RCC 7860 (cell line): ENCODE data around the gene WDR47.

Source experiments
- DNase-seq: peaks from one replicate; pipeline ENCODE4 v3.0.0-alpha.2; 2015; ENCODE audit warnings: low spot score
- FAIRE-seq: peaks from 2 replicates; lab custom pipeline; 2012; peaks lifted over from hg19 to GRCh38; lab: Jason Lieb, UNC

Gene WDR47

DNA sequence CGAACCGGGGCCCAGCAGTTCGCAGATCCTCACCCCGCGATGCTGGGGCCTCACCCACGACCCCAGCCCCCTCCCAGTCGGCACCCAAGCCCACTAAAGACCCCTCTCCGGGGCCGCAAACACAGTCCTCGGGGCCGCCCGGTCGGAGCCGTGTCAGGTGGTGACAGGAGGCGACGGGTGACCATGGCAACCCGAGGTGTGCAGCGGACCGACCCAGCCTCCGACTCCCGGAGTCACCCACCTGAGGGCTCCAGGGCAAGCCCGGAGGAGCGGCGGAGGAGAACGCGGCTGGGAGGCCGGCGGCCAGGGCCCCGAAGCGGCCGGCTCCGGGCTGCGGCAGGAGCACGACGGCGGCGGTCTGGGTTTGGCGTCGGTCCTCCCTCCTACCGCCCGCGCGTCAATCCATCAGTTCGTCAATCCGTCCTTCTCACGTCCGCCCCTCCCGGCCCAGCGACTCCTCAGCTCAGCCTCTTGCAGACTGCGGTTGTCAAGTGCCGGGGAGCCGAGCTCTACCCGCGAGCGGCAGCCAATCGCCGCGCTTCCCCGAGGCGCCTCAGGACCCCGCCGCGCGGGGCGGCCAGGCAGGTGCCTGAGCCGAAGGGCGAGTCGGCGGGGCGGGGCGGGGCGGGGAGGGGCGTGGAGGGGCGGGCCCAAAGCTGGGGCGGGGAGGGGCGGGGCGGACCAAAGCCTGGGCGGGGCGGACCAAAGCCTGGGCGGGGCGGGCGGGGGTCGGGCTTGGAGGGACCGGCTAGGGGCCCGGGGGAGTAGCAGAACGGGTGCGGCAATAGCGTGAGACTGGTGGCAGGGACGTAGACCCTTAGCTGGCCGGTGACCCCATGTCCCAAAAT is at the start of gene WDR47:
TSS of gene WDR47 (minus strand) at position 482 of the 848 bp plus-strand sequence. CDS start 18,590 bp downstream, outside the sequence.
- peak; percentile 89 for DNase-seq
- FAIRE-seq: no peak

DNA sequence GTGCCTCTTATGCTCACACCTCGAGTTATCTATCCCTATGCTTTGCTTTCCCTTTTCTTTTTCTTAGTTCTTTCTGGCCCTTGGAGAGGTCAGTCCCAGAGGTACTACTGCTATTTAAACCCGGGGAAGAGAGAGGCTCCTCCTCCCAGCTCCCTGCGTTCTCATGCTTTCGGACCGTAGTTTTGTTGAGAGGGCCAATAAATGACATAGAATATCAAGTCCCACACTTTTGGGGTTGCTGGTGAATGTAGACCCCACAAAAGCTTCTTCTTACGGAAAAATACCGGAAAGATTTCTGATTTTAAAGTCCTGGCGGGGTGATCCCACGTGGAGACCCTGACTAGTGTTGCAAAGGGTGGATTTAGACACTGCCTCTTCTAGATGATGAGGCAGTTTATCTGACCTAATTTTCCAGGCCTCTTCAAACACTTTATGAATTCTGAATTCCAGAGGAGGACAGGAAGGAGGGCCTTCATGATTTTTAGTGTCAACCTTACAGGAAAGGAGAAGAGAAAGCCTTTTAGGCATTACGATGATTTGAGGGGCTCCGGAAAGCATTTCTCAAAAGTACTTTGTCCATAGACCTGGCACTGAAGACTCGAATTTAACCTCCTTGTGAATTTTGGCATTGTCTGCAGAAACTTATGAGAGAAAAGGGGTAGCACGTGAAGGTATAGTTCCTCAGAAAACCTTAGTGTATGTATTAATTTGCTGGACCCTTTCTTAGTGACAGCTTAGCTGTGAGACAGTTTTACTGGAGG is 49.4 kb upstream of the WDR47 start:
- FAIRE-seq (no peak), DNase-seq (peak; percentile 41)

DNA sequence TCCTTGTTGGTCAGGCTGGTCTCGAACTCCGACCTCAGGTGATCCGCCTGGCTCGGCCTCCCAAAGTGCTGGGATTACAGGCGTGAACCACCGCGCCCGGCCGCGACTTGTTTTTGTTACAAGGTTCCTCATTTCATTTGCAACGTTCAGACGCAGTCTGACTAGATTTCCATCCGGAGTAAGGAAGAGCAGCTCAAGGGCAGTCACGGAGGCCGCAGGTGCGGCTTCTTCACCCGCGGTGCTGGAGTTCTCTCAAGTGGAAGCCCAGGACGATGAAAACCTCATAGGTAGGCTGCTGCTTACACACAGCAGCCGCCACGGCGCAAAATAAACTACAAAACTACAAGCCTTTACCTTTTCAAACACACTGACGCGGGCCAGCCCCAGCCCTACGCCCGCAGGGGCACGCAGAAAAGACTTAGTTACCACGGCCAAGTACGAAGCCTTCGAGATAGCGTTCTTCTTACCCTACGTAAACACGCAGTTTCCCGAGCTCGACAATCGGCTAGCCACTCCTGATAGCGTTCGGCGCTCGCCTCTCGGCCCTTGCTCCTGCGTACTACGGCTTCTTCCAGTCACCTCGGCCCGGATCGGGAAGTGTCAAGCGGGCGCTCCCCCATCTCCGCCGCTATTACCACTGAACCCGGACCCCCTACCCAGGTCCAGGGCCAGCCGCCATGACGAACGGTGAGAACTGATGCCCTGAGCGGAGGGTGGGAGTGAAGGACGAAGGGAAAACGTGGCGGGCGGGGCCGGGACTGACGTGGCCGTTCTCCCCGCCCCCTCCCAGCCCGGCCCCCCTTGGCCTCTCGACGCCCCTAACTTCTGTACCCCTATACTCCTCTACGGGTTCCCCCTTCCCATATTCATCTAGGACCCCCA is 48.5 kb upstream of the WDR47 start, which contains the start of gene TMEM167B:
TSS of gene TMEM167B (plus strand) at position 569 of the 882 bp plus-strand sequence. CDS start at position 678, 109 bp downstream.
- DNase-seq: peak; percentile 77
- no peak for FAIRE-seq

DNA sequence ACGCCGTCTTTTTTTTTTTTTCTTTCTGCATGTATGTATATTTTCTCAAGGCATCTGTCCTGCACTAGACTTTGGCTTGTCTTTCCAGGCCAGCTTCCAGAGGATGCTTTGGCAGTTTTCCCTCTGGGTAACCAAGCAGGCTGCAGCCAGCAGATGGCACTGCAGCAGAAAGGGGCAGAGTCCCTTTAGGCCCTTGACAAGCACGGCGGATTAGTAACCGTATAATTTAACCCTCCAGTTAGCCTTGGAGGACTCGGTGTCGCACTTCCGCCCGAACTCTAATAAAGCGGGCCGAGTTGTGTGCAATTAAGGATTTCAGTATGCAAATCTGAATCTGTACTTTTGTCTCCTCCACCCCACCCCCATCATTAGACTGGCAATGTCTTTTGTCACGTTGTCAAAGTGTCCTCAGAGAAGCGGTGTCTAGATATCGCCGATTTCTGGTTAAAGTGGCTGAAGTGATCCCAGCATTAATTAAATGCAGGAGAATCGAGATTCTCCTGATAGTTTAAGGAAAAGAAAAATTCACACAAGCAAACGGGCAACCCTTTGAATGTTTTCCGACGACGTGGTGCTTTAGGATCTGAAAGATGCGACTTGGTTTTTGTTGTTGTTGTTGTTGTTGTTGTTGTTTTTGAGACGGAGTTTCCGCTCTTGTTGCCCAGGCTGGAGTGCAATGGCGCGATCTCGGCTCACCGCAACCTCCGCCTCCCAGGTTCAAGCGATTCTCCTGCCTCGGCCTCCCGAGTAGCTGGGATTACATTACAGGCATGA is 47.5 kb upstream of the WDR47 start:
- peak; percentile 17 for DNase-seq
- FAIRE-seq: no peak

DNA sequence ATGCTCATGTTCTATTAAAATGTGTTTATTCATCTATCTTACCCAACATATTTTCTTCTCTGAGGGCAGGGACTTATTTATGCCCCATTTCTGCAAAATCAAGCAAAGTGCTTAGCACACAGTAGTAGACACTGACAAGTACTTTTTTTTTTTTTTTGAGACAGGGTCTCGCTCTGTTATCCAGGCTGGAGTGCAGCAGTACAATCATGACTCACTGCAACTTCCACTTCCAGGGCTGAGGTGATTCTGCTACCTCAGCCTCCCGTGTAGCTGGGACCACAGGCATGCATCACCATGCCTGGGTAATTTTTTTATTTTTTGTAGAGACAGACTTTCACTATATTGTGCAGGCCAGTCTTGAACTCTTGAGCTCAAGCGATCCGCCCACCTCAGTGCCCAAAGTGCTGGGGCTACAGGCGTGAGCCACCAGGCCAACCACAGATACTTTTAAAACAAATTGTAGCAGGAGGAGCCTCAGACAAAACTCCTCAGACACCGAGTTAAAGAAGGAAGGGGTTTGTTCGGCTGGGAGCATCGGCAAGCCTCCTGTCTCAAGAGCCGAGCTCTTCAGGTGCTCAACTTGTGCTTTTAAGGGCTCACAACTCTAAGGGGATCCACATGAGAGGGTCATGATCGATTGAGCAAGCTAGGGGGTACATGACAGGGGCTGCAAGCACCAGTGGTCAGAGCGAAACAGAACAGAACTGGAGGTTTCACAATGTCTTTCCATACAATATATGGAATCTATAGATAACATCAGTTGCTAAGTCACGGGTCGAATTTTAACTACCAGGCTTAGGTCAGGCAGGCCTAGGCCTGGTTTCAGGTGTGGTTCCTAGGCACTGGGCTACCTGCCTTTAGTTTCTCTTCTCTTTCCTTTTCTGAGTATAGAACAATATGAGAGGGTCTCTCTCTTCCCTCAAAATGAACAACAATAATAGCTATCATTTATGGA is 42.9 kb upstream of the WDR47 start:
- DNase-seq: peak; percentile 70
- FAIRE-seq: peak; percentile 71

DNA sequence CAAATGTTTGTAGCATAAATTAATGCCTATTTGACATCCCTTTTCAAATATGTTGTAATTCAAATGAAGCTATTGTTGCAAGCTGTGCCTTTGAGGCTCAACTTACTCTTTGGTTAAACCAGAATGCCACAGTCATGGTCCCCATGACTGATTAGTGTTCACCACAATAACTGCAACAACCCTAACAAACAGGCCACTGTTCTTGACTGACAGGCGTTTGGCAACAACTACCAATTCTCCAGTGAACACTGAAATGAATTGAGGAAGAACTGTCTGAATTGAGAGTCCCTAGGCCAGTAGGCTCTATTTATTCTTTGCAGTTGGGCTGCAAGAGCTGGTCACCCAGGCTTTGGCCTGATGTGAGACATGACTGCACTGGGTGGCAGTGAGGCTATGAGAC is 42.0 kb upstream of the WDR47 start:
- DNase-seq: no peak
- no peak for FAIRE-seq

DNA sequence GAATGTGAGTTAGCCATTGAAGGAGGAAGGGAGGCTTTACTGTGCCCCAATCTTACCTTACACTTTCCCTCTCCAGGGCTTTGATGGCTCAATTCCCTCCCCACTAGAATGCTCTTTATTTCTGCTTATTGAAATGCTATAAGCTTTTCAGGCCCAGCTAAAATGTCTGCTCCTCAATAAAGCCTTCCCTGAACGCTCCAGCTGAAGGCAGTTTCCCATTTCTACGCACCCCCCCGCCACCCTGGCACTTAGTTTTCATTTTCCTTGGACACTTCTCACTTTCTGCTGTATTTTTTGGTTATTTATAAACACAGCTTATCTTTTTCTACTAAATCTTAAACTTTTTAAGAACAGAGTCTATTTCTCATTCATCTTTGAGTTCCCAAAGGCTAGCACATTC is 41.6 kb upstream of the WDR47 start:
- FAIRE-seq (no peak), DNase-seq (no peak)

DNA sequence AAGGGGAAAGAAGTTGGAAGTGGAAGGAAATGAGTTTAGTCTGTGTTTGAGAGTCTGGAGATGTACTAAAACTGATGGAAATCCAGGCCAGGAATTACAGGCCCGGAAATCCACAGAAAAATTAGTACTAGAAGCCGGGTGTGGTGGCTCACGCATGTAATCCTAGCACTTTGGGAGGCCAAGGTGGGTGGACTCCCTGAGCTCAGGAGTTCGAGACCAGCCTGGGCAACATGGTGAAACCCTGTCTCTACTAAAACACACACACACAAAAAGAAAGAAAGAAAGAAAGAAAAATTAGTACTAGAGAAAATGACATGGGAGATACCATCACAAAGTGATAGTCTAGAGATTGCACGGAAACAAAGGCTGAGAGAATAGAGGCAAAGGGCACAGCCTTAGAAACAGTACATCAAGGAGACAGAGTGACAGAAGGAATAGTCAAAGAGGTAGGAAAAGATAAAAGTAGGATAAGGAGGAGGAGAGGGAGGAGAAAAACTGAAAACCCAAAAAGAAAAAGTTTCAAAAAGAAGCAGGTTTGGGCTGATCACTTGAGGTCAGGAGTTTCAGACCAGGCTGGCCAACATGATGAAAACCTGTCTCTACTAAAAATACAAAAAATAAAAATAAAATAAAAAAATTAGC is 38.7 kb upstream of the WDR47 start:
- DNase-seq: no peak
- no peak for FAIRE-seq

DNA sequence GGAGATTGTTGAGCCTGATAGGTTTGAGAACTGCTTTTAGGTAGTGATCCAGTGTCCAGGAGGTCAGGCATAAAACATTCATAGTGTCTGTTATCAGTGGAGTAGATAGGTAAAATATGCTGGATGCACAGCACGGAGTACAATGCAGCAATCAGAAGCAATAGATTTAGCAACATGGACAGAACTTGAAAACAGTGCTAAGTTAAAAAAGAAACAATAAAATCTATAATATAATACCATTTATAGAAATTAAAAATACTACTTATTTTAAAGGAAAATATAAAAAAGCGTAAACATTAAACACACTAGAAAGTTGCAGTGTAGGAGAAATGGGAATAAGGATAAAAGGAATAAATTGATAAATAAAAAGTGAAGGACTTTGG is 37.3 kb upstream of the WDR47 start:
- DNase-seq (no peak), FAIRE-seq (no peak)

DNA sequence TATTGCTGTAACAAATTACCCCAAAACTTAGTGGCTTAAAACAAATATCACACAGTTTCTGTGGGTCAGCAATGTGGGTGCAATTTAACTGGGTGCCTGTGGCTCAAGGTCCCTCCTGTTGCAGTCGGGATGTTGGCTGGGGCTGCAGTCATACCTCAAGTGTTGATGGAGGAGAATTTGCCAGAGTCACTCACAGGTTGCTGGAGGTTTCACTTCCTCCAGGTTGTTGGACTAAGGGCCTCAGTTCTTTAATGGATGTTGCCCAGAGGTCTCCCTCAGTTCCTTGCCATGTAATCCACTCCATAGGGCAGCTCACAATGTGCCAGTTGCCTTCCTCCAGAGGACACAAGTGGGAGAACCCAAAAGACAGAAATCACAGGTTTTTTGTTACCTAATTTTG is 36.4 kb upstream of the WDR47 start:
- FAIRE-seq: no peak
- no peak for DNase-seq

DNA sequence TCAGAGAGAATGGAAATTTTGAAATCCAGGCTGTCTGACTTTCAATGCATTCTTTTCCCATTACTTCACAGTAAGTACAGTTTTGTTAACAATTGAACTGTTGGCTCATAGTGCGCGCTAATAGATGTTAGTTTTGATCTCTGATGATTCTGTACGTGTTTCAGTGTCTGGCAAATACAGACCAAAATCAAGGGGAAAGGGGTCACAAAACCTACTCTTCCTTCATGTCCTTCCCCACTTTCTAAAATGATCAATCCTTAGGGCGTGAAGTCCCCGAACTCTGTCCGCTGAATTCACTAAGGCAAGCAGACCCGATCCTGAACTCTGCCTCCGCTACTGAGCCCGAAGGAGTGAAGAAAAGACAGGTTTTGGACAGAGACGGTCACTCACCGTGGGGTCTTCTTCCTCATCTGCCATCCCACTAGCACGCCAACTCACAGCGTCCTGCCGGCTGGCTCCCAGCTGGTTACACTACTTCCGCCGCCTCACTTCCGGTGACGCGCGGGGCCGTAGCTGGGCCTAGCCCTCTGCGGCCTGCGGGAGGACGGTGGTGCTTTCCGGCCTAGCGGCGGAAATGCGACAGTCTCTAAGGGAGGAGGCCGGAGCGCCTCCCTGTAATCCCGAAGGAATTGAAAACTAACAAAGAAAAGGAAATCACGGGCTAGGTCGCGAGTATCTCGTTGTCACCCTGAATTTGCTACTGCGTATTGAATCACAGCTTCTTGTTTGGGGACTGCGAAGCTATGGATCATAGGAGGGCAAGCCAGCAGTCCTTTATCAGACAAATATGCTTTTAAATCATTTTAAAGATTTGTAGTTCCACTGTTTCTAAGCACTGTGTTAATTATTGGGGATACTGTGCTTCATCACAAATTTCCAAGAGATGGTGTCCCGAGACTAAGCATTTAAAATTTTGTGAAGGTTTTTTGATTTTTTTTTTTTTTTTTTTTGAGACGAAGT is 33.9 kb upstream of the WDR47 start, which contains the start of gene TAF13:
TSS of gene TAF13 (minus strand) at position 473 of the 960 bp plus-strand sequence. CDS start at position 417, 56 bp downstream.
- FAIRE-seq: peak; percentile 83
- peak; percentile 87 for DNase-seq

DNA sequence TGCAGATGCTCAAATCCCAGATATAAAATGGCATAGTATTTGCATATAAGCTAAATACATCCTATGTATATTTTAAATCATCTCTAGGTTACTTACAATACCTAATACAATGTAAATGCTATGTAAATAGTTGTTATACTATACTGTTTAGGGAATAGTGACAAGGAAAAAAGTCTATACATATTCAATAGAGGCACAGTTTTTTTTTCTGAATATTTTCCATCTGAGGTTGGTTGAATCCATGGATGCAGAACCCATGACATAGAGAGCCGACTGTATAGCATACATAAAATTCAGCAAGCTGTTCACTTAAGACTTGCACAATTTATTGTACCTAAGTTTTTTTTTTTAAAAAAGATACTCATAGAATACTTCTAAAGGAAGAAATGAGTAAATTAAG is 27.4 kb upstream of the WDR47 start:
- DNase-seq (no peak), FAIRE-seq (no peak)

DNA sequence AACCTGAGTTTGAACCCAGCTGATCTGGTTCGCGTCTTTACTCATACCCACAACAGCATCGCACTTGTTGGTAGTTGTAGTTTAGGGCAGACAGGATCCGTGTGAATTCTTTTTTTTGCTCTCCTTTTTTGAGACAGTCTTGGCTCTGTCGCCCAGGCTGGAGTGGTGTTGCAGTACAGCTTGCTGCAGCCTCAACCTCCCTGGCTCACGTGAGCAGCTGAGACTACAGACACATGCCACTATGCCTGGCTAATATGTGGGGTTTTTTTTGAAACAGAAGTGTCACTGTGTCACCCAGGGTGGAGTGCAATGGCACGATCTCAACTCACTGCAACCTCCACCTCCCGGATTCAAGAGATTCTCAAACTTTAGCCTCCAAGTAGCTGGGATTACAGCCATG is 26.0 kb upstream of the WDR47 start:
- no peak for DNase-seq
- no peak for FAIRE-seq

DNA sequence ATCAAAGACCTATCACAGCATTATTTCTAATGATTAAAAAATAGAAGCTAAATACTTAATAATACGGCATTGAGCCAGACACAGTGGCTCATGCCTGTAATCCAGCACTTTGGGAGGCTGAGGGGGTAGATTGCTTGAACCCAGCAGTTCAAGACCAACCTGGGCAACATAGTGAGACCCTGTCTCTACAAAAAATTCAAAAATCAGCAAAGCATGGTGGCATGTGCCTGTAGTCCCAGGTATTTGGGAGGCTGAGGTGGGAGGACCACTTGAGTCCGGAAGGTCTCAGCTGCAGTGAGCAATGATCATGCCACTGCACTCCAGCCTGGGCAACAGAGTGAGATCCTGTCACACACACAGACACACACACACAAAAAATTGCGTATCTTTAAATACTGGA is 23.2 kb upstream of the WDR47 start:
- FAIRE-seq: no peak

DNA sequence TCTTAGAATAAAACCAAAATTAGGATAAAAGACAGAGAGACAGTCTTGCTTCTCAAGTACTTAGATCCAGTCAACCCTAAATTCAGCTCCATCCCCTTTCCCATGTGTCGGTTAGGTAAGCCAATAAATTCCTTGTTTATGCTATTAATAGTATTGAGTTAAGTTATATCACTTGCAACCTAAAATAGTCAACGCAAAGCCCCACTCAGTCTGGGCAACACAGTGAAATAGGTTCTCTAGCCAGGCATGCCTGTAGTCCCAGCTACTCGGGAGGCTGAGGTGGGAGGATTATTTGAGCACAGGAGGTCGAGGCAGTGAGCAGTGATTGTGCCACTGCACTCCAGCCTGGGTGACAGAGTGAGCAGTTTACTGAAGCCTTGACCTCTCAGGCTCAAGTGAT is 19.3 kb upstream of the WDR47 start:
- FAIRE-seq (no peak), DNase-seq (no peak)

More for the DNA sequence above, 23.2 kb upstream of the WDR47 start:
- DNase-seq: no peak

DNA sequence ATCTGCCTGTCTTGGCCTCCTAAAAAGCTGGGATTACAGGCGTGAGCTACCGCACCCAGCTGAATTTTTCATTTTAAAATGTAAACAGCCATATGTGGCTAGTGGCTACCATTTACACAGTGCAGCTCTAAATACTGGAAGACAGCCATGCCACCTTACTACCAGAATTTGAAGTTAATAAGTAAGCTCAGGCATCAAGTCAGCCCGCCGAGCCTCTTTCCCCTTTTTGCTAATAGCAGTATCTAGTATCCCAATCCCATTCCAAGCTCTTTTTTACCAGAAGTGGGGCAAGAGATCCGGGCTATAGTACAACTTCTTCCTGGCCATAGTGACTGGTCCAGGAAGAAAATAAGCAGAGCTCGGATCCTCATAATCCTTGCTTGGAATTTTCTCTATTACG is 18.8 kb upstream of the WDR47 start:
- FAIRE-seq (no peak), DNase-seq (no peak)

DNA sequence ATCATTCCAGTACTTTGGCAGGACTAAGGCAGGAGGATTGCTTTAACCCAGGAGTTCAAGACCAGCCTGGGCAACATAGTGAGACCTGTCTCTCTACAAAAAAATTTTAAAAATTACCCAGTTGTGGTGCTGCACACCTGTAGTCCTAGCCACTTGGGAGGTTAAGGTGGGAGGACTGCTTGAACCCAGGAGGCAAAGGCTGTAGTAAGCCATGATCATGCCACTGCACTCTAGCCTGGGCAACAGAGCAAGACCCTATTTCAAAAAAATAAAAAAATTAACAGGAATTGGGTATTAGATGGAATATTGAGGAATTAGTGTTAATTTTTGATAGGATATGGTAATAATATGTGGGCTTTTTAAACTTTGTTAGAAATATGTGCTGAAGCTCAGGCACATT is 17.1 kb upstream of the WDR47 start:
- FAIRE-seq (no peak), DNase-seq (no peak)
